Posterior vena cava (tissue), 2 donors: ENCODE measurements around the gene IER3IP1. TPM values are rescaled to one million over a fixed set of nuclear protein-coding genes. Genes with fewer than 3 reads are reported as not detected.
"Not testable (repeated sequence)": the region's sequence is repeated elsewhere in the genome, so short reads cannot be mapped to it uniquely, and the experiment has no call there.

Experiments used
- DNase-seq: peaks from one replicate; pipeline ENCODE4 v3.0.0-alpha.2; 2020; ENCODE audit warnings: low spot score
- intact Hi-C, 2 donors: fragments of 100-400 bp; cut with DNase I; formaldehyde crosslinking; loops; one replicate each; pipeline versions ENCODE4 v1.14.1 to v1.14.2; 2022 to 2023
- long read RNA-seq, 2 donors: library from polyadenylated mRNA; unstranded; transcript quantifications; one replicate each; pipeline ENCODE4 v2.0.0, GENCODE V29; 2020 to 2021
- total RNA-seq, 2 donors: library from RNA; stranded (reverse); fragmentation: NEBNext Ultra II Directional; extraction: Animal tissue kit (Norgen Biotek cat#: 25700); gene quantifications; one replicate each; pipeline ENCODE4 v1.2.1, GENCODE V29; 2021
- donor health status: DM: yes; HTN: yes; CAD: no.
- donor health status: DM: yes; HTN: yes; CAD: no.

IER3IP1 gene
- total RNA-seq, result 10 to 100 TPM; 11.1 to 13.7 TPM
- long read RNA-seq, donor 1, transcript IER3IP1-201 (3 exons, 3,689 nt), result major isoform, 20 of 20 reads
- long read RNA-seq, donor 1, partial matches to known transcripts, result 0 of 20 reads
- long read RNA-seq, donor 1, other reads (novel, unspliced or antisense), result 0 of 20 reads
- long read RNA-seq, donor 2, transcript IER3IP1-201 (3 exons, 3,689 nt), result major isoform, 123 of 124 reads
- long read RNA-seq, donor 2, partial matches to known transcripts, result 0 of 124 reads
- long read RNA-seq, donor 2, other reads (novel, unspliced or antisense), result 1 of 124 reads

GRCh38 chr18:47175898-47176575 is at the start of gene IER3IP1:
Gene IER3IP1, minus strand, starts transcription at chr18:47176364. Its CDS starts 87 bp downstream, at chr18:47176277.
- intact Hi-C loops, result loop anchor here in 1 of 2 donors (5.0 kb wide), 1 partner anchor 939 kb away; no protein-coding TSS in a partner anchor
- DNase-seq, result peak; percentile 98

DNA sequence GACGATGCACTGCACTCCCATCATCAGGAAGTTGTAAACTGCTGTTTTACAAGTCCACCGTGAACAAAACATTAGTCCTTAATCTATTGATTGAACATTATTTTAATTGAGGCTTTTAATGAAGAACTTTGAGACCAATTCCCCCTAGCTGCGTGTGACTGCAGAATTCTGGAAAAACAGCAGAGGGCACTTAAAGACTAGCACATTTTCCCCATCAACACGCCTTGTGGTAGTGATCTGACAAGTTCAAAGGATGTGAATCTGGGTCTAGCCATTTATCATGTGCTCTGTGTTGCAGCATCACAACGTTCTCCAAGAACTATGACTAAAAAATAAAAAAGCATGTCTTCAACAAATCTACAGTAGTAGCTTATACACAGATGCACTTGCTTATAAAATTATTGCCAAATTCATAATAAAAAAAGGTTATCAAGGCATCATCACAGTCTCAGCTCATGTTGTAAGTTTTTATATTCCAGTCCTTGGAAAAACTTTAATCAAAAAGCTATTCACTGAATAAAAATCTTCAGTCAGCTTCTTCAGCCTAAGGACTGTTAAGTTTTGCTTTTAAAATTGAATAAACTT is 39.5 kb upstream of the IER3IP1 start:
- intact Hi-C loops, result loop anchor here in 1 of 2 donors (10.0 kb wide), 2 partner anchors 121 to 539 kb away; no protein-coding TSS in a partner anchor
- DNase-seq, result no peak

GRCh38 chr18:47209171-47209570 is 33.0 kb upstream of the IER3IP1 start:
- no peak for DNase-seq
- intact Hi-C loops, result loop anchor here in 1 of 2 donors (5.0 kb wide), 1 partner anchor 112 kb away; no protein-coding TSS in a partner anchor

- DNase-seq, result no peak
- intact Hi-C loops, result loop anchor here in 1 of 2 donors (5.0 kb wide), 1 partner anchor 110 kb away; no protein-coding TSS in a partner anchor
Measured at GRCh38 chr18:47206945-47207637, 30.9 kb upstream of the IER3IP1 start.

DNA sequence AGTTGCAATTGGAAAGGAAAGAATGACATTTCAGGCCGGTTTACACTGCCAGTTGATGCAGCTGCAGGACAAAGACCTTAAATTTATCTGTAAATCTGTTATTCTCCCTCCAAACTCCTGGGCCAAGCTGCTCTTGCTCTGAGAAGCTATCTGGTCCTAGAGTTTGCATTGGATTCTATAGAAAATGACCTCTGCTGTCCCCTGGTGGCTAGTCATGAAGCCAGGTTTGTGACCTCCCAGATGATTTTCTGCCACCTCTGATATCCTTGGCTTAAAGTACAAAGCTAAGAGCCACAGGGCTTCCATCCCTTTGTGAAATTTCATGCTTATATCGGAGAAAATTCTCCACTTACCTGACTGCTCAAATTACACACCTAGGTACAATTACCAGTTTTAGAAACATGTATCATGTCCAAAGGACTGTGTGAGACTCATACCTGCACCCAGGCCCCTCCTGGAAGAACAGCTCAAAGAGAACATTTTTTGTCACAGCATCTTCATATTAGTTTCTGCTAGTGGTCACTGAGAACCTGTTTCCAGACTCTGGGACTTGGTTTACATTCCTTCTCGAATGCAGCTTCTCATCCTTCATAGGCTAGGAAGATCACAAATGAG is 28.9 kb upstream of the IER3IP1 start:
- intact Hi-C loops, result loop anchor here in 1 of 2 donors (5.0 kb wide), 1 partner anchor 108 kb away; no protein-coding TSS in a partner anchor
- DNase-seq, result no peak

- DNase-seq, result no peak
- intact Hi-C loops, result no loop called here
Measured at GRCh38 chr18:47203626-47204464, 27.7 kb upstream of the IER3IP1 start.

GRCh38 chr18:47195961-47196360 is 19.8 kb upstream of the IER3IP1 start:
- DNase-seq, intact Hi-C loops: not testable (repeated sequence)

- intact Hi-C loops, result no loop called here
- no peak for DNase-seq
Measured at GRCh38 chr18:47191961-47192360, 15.8 kb upstream of the IER3IP1 start.

GRCh38 chr18:47187721-47188120 is 11.6 kb upstream of the IER3IP1 start:
- intact Hi-C loops, result no loop called here
- DNase-seq, result no peak

- DNase-seq, result no peak
- intact Hi-C loops, result no loop called here
Measured at GRCh38 chr18:47184419-47185050, 8.4 kb upstream of the IER3IP1 start.

DNA sequence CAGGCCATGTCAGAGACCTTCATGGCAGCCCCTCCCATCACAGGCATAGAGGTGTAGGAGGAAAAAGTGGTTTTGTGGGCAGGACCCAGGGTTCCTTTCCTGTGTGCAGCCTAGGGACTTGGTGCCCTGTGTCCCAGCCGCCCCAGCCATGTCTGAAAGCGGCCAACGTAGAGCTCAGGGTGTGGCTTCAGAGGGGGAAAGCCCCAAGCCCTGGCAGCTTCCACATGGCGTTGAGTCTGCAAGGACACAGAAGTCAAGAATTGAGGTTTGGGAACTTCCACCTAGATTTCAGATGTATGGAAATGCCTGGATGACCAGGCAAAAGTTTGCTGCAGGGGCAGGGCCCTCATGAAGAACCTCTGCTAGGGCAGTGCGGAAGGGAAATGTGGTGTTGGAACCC is 6.0 kb upstream of the IER3IP1 start:
- intact Hi-C loops, DNase-seq: not testable (repeated sequence)

- no peak for DNase-seq
- intact Hi-C loops, result no loop called here
Measured at GRCh38 chr18:47180765-47181164, 4.6 kb upstream of the IER3IP1 start.

DNA sequence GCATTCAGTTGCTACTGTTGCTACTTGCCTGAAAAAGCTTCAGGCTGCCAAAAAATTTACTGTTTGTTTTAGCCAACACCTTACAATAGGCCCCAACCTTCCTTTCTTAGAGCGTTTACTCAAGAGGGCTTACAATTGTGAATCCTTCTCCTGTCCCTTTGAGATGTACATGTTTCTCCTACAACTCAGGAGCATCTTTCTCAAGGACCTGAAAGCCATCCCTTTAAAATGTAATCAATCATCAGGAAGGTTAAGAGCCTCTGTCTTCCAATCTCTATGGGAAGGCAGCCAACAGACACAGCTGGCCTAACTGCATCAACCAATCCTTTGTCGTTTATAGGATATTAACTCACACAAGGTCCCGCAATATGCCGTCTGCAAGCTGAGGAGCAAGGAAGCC is 3.4 kb upstream of the IER3IP1 start:
- intact Hi-C loops, result loop anchor here in 1 of 2 donors (5.0 kb wide), 1 partner anchor 942 kb away; no protein-coding TSS in a partner anchor
- DNase-seq, result no peak

DNA sequence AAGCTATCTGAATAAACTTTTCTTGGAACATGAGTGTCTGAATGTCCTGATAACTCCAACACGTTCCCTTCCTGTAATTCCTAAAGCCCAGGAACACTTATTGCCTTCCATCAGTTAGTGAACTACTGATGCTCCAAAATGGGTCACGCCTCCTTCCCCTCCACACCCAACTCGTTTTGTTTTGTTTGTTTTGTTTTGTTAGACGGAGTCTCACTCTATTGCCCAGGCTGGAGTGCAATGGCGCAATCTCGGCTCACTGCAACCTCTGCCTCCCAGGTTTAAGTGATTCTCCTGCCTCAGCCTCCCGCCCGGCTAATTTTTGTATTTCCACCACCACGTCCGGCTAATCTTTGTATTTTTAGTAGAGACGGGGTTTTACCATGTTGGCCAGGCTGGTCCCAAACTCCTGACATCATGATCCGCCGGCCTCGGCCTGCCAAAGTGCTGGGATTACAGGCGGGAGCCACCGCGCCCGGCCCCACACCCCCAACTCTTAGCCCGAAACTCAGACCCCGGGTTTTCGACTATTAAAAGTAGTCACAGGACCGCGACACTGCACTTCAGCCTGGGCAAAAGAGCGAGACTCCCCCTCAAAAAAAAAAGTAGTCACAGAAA is 774 bp downstream of the IER3IP1 start:
- intact Hi-C loops, result loop anchor here in 1 of 2 donors (5.0 kb wide), 1 partner anchor 938 kb away; no protein-coding TSS in a partner anchor
- no peak for DNase-seq

GRCh38 chr18:47174545-47175116 is 1.5 kb downstream of the IER3IP1 start:
- intact Hi-C loops, result loop anchor here in 1 of 2 donors (5.0 kb wide), 1 partner anchor 937 kb away; no protein-coding TSS in a partner anchor
- no peak for DNase-seq

DNA sequence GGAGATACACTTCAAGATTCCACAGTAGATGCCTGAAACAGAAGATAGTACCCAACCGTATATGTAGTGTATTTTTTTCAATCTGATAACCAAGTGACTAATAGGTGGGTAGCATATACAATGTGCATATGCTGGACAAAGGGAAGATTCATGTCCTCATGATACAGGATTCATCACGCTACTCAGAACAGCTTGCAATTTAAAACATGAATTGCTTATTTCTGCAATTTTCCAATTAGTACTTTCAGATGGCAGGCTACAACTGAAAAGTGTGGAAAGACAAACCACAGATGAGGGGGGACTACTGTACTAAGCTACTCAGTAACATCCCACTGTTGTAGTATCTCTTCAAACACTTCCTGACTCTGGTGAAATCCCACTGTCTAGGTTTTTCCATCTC is 3.7 kb downstream of the IER3IP1 start:
- intact Hi-C loops, result no loop called here
- no peak for DNase-seq

- intact Hi-C loops, result no loop called here
- no peak for DNase-seq
Measured at GRCh38 chr18:47168913-47169312, 7.3 kb downstream of the IER3IP1 start.
